Right cardiac atrium (tissue), 5 donors: ENCODE results near the gene TFDP2. TPM values are rescaled to one million over a fixed set of nuclear protein-coding genes. Genes with fewer than 3 reads are reported as not detected.

Experiments used
- ATAC-seq, 2 donors: fragments of 200-7000 bp; cut with Tn5 transposase; one replicate each; pipeline versions ENCODE4 v1.8.0 to v1.9.1; 2020; ENCODE audit warnings: moderate library complexity in 2 of 2, mild to moderate bottlenecking in 1 of 2
- DNase-seq, 3 donors: peaks; one replicate each; pipeline ENCODE4 v3.0.0-alpha.2; 2020
- H3K27ac ChIP-seq: one replicate; pipeline ENCODE4 v1.5.1; 2013; ENCODE audit warnings: mild to moderate bottlenecking, low read length, control low read depth, moderate library complexity
- H3K27me3 ChIP-seq: one replicate; pipeline ENCODE4 v1.6.1; 2013; ENCODE audit not compliant: control insufficient read depth, insufficient read depth
- H3K4me1 ChIP-seq: one replicate; pipeline ENCODE4 v1.6.1; 2013; ENCODE audit warnings: low read length; ENCODE audit not compliant: control insufficient read depth, insufficient read depth
- H3K4me3 ChIP-seq: one replicate; pipeline ENCODE4 v1.5.1; 2013; ENCODE audit warnings: low read length, control low read depth
- H3K9me3 ChIP-seq: one replicate; pipeline ENCODE4 v1.6.1; 2013; ENCODE audit warnings: low read length; ENCODE audit not compliant: control insufficient read depth
- WGBS: extraction: QIAGEN DNeasy Blood & Tissue Kit; methylation state at CpG from one replicate; pipeline ENCODE4 v1.1.7; 2013; 5-methylcytosine and 5-hydroxymethylcytosine counted together
- intact Hi-C, 4 donors: fragments of 100-400 bp; cut with DNase I; formaldehyde crosslinking; loops; one replicate each; pipeline versions ENCODE4 v1.11.0 to v1.14.0; 2022 to 2023
- polyA plus RNA-seq: library from polyadenylated mRNA; stranded (reverse); fragments of 200-250 nt; gene quantifications from one replicate; pipeline ENCODE4 v1.2.3, GENCODE V29; 2013
- total RNA-seq, 4 donors: library from RNA; stranded (reverse); fragmentation: NEBNext Ultra II Directional; extraction: Animal tissue kit (Norgen Biotek cat#: 25700); gene quantifications; one replicate each; pipeline ENCODE4 v1.2.1, GENCODE V29; 2021
- donor health status: healthy with polysubstance abuse.
- donor health status: DM: no; HTN: yes; CAD: no.
- donor health status: DM: no; HTN: no; CAD: no.
- donor health status: DM: no; HTN: yes; CAD: no; lungs with severe emphysema.
- donor health status: DM: yes; HTN: yes; CAD: no.

TFDP2 gene
- total and polyA plus RNA-seq, 5 donors: 21.5 to 70.8 (median 46.8) TPM

DNA sequence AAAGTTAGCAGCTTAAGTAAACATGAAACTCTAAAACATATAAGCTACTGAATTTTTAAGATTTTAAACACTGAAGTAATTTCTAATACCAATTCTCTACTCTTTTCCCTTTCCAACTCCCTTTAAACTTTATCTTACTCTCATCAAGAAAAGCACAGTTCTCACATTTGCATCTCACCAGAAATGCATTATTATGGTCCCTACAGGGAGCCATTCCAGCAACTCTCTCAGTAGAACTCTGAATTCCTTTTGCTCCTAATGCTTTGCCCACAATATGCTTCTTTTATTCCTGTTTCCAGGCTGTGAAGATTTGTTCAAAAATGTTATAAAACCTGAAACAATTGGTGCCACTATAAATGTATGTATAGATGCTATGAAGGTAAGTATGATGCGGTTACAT, 83.4 kb downstream of the TFDP2 start:
- WGBS: 97% methylated on average over 1 of the region's 1 CpG
- DNase-seq (no peak), ATAC-seq (no peak)
- intact Hi-C loops: no loop called here
- Histone ChIP-seq H3K27me3 (no peaks in the 10 kb centered on the region), H3K4me1 (no peaks in the 10 kb centered on the region), H3K4me3 (no peak overlapping the region), H3K27ac (no peak overlapping the region), H3K9me3 (no peaks in the 10 kb centered on the region)

DNA sequence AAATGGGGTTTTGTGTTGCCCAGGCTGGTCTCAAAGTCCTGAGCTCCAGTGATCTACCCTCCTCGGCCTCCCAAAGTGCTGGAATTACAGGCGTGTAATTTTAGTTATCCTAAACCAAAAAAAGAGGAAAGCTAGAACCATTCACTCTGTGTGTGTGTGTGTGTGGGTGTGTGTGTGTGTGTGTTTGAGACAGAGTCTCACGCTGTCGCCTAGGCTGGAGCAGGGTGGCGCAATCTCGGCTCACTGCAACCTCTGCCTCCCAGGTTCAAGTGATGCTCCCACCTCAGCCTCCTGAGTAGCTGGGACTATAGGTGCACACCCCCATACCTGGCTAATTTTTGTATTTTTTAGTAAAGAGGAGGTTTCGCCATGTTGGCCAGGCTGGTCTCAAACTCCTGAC, 84.0 kb downstream of the TFDP2 start:
- Histone ChIP-seq H3K27me3 (no peaks in the 10 kb centered on the region), H3K27ac (no peak overlapping the region), H3K4me3 (no peak overlapping the region), H3K4me1 (no peaks in the 10 kb centered on the region), H3K9me3 (no peaks in the 10 kb centered on the region)
- ATAC-seq: no peak
- no peak for DNase-seq
- WGBS: 96% methylated on average over 7 of the region's 7 CpGs
- intact Hi-C loops: no loop called here

DNA sequence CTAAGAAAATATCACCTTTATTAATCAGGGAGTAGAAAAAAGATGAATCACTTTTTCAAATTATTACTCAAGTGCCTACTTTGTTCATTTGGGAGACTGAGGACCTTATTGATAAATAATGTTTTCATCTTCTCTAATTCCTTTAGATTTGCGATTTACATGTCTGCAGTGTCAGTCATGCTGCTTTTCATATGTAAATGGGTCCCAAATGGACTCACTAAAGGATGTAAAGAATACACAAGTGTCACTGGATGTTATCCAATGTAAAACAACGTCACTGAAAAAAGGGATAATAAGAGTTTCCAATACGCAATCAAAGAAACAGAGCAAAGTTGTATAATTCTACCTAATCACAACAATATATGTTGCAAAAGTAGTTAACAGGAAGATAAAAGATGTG, 84.9 kb downstream of the TFDP2 start:
- no peaks in the 10 kb centered on the region for H3K4me1 ChIP-seq
- WGBS: 85% methylated on average over 3 of the region's 3 CpGs
- ATAC-seq: no peak
- H3K4me3 ChIP-seq: no peak overlapping the region
- intact Hi-C loops: no loop called here
- no peak for DNase-seq
- H3K27ac ChIP-seq: no peak overlapping the region
- H3K9me3 ChIP-seq: no peaks in the 10 kb centered on the region
- no peaks in the 10 kb centered on the region for H3K27me3 ChIP-seq

DNA sequence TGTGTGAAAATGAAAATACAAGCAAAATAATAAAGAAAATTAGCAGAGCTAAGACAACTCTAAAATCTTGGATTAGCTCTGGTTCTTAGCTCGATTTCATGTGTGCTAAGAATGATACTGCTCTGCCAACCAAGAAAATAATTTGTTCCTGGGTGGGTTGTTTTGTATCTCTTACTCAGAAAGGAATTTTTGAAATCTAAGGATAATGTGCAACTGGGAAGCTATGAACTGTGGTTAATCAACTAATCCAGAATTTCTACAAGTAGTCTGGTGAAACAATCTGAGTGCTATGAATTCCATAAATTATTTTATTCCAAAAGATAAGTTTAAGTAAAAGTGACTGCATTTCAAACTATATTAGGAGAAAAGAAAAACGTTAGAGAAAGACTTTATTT, 92.0 kb downstream of the TFDP2 start:
- DNase-seq (no peak), ATAC-seq (no peak)
- Histone ChIP-seq H3K4me1 (peaks cover 1% of the 10 kb centered on the region), H3K9me3 (no peaks in the 10 kb centered on the region), H3K27me3 (no peaks in the 10 kb centered on the region), H3K27ac (no peak overlapping the region), H3K4me3 (no peak overlapping the region)
- intact Hi-C loops: no loop called here
- 60% methylated on average over 2 of the region's 2 CpGs for WGBS

DNA sequence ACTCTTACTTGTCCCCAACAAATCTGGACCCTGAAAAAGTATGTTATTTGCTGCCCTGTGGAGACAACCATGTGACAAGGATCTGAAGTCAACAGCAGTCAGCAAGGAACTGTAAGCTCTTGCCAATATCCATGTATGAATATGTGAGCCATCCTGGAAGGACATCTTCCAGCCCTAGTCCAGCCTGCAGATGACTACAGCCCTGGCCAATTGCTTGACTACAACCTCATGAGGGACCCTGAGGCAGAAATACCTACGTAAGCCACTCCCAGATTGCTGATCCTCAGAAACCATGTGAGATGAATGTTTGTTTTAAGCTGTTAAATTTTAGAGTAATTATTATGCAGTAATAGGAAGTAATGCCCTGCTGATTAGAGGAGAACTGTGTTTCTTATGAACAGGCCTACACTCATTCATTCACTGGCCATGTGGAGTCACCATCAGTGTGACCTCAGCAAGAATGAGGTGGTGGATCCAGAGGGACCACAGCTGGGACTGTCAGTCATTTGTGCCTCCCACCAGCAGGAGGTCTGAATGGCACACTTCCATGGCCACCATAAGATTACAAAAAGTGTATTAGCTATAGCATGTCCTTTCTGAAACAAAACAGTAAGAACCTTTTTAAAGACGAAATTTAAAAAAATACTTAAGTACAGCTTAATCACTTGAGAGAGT, 92.6 kb downstream of the TFDP2 start:
- Histone ChIP-seq H3K27me3 (no peaks in the 10 kb centered on the region), H3K27ac (no peak overlapping the region), H3K9me3 (no peaks in the 10 kb centered on the region), H3K4me3 (no peak overlapping the region), H3K4me1 (peaks cover 1% of the 10 kb centered on the region)
- intact Hi-C loops: no loop called here
- no peak for ATAC-seq
- no peak for DNase-seq
- 86% methylated on average over 2 of the region's 2 CpGs for WGBS

DNA sequence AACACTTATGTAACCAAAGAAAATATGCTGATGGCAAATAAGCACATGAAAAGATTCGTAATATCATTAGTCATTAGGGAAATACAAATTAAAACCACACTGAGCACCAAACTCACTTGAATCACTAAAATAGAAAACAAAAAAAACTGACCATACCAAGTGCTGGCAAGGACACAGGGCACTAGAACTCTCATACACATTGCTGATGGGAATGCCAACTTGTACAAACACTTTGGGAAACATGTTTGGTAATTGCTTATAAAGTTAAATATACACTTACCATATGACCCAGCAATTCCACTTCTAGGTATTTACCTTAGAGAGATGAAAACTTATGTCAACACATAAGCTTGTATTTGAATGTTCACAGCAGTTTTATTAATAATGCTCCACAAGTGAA, 95.5 kb downstream of the TFDP2 start:
- WGBS: 97% methylated on average over 1 of the region's 1 CpG
- no peak for DNase-seq

DNA sequence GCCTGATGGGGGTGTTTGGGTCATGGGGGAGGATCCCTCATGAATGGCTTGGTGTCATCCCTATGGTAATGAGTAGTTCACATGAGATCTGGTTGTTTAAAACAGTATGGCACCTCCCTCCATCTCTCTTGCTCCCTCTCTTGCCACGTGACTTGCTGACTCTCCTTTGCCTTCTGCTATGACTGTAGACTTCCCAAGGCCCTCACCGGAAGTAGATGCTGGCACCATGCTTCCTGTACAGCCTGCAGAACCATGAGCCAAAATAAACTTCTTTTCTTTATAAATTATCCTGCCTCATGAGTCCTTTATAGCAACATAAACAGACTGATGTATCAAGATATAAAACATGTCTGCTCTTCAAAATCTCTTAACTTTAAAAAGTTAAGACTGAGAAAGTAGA, 96.1 kb downstream of the TFDP2 start:
- Histone ChIP-seq H3K27ac (no peak overlapping the region), H3K4me3 (no peak overlapping the region), H3K9me3 (no peaks in the 10 kb centered on the region), H3K27me3 (no peaks in the 10 kb centered on the region), H3K4me1 (peaks cover 1% of the 10 kb centered on the region)
- no peak for ATAC-seq
- WGBS: 63% methylated on average over 2 of the region's 2 CpGs
- DNase-seq: no peak
- intact Hi-C loops: no loop called here

More for the DNA sequence above, 95.5 kb downstream of the TFDP2 start:
- H3K27me3 ChIP-seq: no peaks in the 10 kb centered on the region
- ATAC-seq: no peak
- intact Hi-C loops: no loop called here
- peaks cover 1% of the 10 kb centered on the region for H3K4me1 ChIP-seq
- H3K4me3 ChIP-seq: no peak overlapping the region
- H3K27ac ChIP-seq: no peak overlapping the region
- H3K9me3 ChIP-seq: no peaks in the 10 kb centered on the region

DNA sequence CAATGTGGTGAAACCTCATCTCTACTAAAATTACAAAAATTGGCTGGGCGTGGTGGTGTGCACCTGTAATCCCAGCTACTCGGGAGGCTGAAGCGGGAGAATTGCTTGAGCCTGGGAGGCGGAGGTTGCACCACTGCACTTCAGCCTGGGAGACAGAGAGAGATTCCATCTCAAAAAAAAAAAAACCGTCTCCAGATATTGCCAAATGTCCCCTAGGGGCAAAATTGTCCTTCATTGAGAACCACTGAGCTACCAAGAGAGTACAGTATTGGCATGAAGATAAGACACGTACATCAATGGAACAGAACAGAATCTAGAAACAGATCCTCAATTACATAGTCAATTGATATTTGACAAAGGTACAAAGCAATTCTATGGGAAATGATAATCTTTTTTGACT, 98.0 kb downstream of the TFDP2 start:
- H3K4me3 ChIP-seq: no peak overlapping the region
- H3K27ac ChIP-seq: no peak overlapping the region
- no peaks in the 10 kb centered on the region for H3K4me1 ChIP-seq
- H3K27me3 ChIP-seq: no peaks in the 10 kb centered on the region
- WGBS: 94% methylated on average over 6 of the region's 6 CpGs
- H3K9me3 ChIP-seq: no peaks in the 10 kb centered on the region
- intact Hi-C loops: no loop called here
- ATAC-seq (no peak), DNase-seq (no peak)

DNA sequence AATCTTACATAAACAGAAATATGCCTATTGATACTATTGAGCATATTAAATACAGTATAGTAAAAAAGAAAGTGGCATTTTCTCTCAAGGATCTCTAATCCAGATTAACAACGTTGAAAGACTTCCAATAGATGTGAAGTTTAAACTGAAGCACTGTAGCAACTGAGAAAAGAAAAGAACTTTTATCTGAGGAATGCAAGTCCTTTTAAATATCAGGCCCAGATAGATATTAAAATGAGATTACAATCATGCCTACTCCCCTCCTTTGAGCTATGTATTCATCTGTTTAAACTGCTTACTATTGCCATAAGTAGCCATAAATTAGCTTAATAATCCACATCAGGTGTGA, 102.3 kb downstream of the TFDP2 start:
- 58% methylated on average over 1 of the region's 1 CpG for WGBS
- Histone ChIP-seq H3K9me3 (no peaks in the 10 kb centered on the region), H3K4me3 (no peak overlapping the region), H3K4me1 (no peaks in the 10 kb centered on the region), H3K27ac (no peak overlapping the region), H3K27me3 (no peaks in the 10 kb centered on the region)
- DNase-seq: no peak
- ATAC-seq: no peak
- intact Hi-C loops: no loop called here

DNA sequence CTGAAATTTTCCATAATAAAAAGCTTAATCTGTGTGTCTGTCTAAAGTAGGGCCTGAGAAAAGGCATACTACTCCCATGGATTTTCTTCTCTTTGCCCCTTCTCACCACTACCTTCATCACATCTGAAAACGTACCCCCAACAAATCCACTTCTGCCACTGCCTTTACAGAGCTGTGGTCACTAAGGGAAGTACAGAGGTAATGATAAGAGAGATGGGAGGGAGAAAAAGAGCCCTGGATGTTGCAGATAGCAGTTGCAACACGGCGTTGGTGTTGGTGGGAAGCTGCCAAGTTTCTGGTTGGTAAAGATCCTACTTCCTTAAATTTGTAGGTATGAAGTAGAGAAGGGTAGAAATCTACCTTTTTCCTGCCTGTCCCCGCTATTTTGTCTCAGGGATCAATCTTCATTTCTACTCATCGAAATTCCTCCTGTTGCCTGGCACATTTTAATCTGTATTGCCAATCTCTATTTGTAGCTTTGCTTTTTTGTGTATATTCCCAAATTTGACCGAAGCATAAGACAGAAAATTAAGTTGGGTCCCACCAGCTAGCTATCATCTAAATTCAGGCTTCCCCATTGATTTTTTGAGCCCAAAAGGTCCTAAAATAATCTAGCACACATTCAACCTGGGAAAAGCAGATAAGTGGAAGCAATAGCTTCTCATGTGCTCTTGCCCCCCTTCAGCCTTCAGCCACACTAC, 102.9 kb downstream of the TFDP2 start:
- no peaks in the 10 kb centered on the region for H3K27me3 ChIP-seq
- WGBS: 60% methylated on average over 6 of the region's 6 CpGs
- no peaks in the 10 kb centered on the region for H3K9me3 ChIP-seq
- H3K4me3 ChIP-seq: no peak overlapping the region
- intact Hi-C loops: no loop called here
- ATAC-seq: no peak
- H3K4me1 ChIP-seq: no peaks in the 10 kb centered on the region
- no peak overlapping the region for H3K27ac ChIP-seq
- DNase-seq: no peak

DNA sequence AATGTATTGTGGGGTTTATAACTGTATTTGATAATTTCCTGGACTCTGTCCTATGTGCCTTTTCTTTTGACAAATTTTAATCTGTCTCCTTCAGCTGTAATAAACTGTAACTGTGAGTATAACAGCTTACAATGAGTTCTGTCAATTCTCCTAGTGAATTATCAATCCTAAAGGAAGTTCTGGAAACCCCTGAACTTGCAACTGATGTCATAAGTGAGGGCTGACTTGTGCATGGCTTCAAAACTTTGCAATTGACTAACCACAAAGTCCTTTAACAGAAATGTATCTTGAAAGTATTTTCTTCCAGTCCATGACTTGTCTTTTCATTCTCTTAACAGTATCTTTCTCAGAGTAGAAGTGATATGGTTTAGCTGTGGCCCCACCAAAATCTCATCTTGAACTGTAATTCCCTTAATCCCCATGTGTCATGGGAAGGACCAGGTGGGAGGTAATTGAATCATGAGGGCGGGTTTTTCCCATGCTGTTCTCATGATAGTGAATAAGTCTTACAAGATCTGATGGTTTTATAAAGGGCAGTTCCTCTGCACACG, 108.3 kb downstream of the TFDP2 start:
- ATAC-seq (no peak), DNase-seq (no peak)
- Histone ChIP-seq H3K4me1 (no peaks in the 10 kb centered on the region), H3K4me3 (no peak overlapping the region), H3K27me3 (no peaks in the 10 kb centered on the region), H3K9me3 (no peaks in the 10 kb centered on the region), H3K27ac (no peak overlapping the region)
- intact Hi-C loops: no loop called here
- WGBS: 94% methylated on average over 2 of the region's 2 CpGs
